GM18520 (cell line): ENCODE results near the gene MISP.
"Not testable (repeated sequence)": the region's sequence is repeated elsewhere in the genome, so short reads cannot be mapped to it uniquely, and the experiment has no call there.

Experiments used
- ATAC-seq: cut with Tn5 transposase; IDR thresholded peaks from one replicate; pipeline ENCODE4 v1.9.1; 2021; ENCODE audit not compliant: unreplicated experiment

MISP gene, protein sequence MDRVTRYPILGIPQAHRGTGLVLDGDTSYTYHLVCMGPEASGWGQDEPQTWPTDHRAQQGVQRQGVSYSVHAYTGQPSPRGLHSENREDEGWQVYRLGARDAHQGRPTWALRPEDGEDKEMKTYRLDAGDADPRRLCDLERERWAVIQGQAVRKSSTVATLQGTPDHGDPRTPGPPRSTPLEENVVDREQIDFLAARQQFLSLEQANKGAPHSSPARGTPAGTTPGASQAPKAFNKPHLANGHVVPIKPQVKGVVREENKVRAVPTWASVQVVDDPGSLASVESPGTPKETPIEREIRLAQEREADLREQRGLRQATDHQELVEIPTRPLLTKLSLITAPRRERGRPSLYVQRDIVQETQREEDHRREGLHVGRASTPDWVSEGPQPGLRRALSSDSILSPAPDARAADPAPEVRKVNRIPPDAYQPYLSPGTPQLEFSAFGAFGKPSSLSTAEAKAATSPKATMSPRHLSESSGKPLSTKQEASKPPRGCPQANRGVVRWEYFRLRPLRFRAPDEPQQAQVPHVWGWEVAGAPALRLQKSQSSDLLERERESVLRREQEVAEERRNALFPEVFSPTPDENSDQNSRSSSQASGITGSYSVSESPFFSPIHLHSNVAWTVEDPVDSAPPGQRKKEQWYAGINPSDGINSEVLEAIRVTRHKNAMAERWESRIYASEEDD

DNA sequence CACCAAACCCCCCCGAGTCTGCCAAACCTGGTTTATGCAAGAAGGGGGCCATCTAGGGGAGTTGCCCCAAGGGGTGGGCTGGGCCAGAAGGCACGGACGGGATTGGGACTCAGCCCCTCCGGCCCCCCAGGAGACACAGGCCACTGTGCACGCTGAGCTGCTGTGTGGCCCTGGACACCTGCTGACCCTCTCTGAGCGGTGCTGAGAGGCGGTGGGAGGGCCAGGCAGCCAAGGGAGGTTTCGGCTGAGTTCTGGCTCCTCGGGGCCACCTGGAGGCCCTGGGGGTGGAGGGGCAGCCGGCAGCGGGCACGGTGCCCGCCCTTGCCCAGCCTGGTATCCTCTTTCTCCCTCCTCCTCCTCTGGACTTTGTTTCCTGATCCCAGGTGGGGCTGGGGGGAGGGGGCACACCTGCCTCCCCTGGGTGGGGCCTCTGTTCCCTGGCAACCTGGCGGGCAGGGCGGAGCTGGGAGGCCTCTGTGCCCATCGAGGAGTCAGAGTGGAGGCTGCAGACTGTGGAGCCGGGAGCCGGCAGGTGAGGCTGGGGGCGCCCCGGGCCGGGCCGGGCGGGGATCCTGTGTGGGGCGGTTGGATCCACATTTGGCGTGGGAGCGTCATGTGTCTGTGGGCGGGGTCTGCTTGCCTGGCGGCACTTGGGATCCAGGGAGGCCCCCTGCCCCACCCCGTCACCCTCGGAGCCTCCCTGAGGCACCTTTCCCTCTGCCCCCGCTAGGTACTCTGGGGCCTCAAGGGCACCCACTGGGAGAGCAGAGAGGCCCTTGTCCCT, at the start of gene MISP:
MISP (plus strand) TSS at position 473 of the 784 bp plus-strand sequence. CDS start 5,835 bp downstream, outside the sequence.
- no peak for ATAC-seq

DNA sequence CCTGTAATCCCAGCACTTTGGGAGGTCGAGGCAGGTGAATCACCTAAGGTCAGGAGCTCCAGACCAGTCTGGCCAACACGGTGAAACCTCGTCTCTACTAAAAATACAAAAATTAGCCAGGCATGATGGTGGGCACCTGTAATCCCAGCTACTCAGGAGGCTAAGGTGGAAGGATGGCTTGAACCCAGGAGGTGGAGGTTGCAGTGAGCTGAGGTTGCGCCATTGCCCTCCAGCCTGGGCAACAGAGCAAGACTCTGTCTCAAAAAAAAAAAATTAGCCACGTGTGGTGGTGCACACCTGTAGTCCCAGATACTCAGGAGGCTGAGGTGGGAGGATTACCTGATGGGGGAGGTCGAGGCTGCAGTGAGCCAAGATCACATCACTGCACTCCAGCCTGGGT, 48.1 kb upstream of the MISP start:
- ATAC-seq, result not testable (repeated sequence)

DNA sequence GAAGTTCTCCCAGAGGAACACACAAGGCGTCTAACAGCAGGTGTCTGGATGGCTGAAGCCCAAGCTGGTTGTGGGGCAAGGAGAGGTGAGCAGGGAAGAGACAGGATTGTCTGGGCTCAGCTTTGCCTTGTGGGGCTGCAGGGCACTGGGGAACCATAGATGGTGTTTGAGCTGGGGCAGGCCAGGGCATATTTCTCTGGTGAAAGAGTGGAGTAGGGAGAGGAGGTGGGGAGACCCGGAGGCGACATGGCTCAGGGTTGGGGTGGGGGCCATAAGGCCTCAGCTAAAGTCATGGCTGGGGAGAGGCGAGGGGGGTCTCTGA, 47.6 kb upstream of the MISP start:
- ATAC-seq, result no peak

DNA sequence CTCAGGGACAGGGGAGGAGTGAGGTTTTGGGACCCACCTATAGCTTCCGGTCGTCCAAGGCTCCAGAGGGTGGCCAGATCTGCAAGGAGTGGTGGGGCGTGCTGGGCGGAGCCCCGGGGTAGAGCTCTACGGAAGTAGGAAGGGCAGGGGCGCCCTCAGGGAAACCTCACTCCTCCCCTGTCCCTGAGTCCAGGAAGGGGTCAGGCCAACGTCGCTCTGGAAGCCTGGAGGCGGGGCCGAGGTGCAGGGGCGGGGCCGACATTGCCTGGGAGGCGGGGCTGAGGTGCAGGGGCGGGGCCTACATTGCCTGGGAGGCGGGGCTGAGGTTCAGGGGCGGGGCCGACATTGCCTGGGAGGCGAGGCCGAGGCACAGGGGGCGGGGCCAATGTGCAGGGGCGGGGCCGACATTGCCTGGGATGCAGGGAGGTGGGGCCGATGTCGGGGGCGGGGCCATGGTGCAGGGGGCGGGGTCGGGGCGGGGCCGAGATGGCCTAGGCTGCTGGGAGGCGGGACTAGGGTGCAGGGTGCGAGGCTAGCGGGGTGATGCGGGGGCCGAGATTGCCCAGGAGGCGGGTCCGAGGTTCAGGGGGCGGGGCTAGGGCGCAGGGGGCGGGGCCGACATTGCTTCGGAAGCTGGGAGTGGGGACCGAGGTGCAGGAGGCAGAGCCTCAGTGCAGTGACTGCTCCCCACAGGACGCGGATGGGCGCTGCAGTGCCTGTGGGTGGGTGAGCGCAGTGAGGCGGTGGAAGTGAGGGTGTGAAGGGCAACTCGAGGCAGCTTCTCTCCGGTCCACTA, 47.1 kb upstream of the MISP start:
- ATAC-seq, result no peak

DNA sequence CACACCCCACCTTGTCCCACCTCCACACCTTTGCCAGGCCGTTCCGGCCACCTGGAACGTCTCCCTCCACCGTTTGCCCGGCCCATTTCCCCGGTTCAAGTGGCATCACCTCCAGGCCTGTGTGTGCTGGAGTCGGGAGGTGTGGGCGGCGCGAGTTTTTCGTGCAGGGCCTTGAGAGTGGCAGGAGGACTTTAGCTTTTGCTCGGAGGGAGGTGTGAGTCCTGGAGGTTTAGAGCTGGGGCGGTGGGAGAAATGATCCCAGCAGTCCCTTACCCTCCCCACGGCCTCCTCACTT, 46.5 kb upstream of the MISP start:
- no peak for ATAC-seq

DNA sequence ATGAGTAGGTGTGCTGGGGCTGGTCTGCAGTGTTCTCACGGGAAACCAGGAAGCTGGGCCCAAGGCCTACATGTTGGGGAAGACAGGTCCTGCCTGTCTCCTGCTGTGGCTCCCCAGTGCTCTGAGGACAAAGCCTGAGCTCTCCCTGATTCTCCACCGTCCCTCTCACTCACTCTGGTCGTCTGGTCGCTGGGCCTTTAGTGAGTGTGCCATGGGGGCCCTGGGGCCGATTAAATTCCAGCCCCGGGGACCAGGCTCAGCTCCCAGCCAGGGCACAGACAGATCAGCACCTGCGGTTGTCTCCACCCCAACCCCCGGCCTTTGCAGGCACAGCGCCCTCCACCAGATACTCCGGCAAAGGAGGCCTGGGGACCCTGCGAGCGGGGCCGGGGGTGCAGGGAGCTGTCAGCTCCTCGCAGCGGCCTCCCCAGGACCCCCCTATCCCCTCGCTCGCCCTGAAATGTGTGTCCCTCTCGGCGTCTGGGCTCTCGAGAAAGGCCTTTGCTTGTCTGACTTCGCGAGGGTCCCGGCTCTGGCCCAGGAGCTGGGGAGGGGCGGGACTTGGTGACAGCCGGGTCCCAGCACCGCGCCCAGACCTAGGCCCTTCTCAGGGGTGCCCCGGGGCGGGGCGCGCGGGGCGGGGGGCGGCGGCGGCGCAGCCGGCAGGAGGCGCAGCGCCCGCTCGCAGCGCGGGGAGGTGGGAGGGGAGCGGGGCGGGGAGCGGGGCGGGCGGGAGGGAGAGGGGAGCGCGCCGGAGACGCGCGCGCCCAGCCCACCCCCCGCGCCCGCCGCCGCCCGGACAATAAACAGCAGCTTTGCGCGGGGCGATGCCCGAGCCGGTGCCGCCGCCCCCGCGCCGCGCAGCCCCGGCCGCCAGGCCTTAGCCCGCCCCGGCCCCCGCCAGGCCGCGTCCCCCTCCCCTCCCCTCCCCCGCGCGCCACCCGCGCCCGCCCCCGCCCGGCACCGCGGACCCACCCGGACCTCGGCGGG, 42.5 kb upstream of the MISP start, which contains the start of gene PALM:
PALM (plus strand) TSS at position 782 of the 990 bp plus-strand sequence. CDS start 212 bp downstream, outside the sequence.
- ATAC-seq, result no peak

DNA sequence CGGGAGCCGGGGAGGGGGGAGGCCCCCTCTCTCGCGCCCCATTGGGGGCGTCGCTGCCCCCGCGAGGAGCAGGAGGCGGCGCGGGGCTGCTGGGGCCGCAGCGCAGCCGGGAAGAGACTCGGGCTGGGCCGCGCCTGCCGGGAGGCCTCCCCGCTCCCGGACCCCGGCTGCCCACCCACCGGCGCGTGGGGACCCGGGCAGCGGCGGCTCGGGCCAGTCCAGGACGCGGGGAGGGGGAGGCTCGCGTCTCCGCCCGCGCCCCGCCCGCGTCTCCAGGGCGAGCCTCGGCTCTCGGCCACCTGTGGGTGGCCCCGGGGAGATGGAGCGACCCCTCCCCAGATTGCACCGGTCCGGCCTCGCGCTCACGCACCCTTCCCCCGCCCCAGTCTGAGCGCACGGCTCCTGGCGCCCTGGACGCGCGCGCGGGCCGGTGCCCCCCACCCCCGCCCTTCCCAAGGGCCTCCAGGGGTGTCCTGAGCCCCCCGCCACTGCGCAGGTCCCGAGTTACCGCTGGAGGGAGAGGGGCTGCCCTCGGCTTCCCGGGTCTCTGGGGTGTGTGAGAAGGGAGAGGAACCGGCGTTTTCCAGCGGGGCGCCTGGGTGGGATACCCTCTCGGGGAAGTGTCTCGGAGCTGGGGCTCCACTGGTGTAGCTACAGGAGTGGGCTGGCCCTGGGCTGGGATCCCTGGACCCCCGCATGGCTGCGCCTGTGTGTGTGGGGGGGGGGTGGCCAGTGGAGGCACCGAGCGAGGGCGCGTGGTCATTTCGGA, 41.5 kb upstream of the MISP start:
- no peak for ATAC-seq

DNA sequence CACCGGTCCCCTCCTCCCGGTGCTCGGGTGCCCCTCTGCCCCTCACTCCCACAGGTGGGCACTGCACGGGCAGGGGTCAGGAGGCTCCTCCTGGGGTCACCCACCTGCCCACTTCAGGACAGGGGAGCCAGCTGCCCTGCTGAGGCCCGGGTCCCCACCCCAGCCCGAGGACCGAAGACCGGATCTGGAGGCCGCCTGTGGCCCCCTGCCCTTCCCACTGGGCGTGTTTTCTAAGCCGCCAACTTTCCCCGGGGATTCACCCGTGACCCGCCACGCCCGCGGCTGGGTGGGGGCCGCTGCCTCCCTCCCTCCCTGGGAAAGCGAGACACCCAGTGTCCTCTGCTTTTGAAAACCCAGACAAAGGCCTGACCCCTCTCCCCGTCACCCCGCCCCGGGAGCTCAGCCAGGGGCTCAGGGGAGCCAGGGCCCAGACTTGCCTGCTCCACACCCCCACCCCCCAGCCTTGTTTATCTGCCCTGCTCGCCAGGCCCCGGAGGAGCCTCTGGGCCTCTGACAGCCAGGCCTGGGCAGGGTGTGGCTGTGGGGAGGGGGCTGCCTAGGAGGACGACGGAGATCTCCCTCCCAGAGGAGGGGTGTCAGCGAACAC, 40.8 kb upstream of the MISP start:
- ATAC-seq, result no peak

DNA sequence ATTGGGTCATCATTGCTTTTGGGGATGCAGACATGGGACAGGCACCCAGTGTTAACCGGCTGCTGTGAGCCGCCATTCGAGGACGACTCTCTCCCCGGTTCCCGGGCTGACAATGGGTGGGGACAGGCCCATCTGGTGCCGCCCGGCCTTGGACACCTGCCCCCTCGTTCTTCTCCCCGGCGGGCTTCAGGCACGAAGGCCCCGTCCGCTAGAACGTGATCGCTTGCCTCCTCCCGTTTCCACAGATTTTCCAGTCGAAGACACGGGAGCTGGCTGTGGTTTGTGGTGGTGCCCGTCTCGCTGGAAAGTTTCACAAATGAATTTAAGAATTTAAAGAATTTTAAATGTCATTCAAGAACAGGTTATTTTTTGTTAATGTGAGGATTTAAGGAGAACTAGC, 40.1 kb upstream of the MISP start:
- no peak for ATAC-seq

DNA sequence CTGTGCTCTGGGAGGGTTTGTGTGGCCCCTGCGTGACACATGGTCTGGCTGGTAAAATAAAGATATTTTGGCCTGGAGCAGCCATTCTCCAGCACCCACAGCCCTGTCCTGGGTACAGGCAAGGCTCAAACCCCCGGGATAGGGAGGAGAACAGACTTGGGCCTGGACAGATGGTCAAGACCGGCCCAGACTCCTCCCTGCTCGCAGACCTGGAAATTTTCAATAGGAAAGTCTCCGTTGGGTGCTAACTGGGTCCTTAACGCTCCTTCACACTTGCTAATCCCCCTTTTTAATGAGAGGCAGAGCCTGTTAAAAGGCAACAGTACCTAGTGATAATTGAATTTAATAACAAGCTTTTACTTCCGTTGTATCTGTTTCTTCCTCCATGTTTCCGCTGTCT, 39.7 kb upstream of the MISP start:
- ATAC-seq, result no peak

DNA sequence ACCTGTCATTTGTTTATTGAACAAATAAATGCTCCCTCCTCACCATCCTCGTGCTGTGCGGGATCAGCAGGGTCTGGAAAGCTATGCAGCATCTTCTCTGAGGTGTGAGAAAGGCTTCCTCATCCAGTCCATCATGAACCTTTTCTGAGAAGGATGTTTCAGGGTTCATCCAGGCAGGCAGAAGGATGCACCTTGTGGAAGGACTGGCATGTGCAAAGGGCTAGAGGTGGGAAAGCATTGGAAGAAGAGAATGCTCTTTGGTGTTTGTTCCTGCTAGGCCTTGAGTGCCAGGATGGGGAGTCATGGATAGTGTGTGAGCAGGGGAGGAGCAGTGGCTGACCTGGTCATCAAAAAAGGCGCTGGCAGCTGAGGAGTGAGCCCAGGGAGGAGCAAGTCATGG, 35.6 kb upstream of the MISP start:
- ATAC-seq, result no peak

DNA sequence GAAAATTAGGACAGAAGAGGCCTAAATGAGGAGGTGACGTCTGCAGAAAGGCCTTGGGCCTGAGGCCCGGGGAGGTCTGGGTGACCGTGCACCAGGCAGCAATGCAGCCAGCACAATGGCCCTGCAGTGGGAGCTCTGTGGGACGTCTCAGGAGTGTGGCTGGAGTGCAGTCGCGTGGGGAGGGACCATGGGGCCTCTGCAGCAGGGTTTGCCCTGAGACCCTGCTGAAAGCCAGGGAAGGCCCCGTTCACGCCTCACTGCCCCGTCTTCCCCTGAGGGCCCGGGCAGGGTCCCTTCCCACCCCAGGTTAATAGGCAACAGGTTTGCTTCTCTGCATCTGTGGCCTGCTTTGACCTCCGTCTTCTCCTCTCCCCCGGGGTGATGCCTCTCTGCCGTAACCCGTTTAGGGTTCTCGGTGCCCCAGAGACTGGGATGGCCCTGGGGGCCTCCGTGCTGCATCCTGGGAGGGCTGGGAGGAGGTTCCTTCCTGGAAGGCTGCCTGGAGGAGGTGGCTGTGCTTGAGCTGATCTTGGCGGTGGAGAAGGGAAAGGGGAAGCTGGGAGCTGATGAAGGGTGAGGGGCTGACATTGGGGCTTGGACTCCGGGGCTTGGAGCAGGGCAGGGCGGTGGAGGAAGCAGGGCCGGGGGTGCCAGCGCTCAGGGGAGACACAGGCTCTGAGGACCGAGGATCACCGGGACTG, 32.5 kb upstream of the MISP start:
- no peak for ATAC-seq

DNA sequence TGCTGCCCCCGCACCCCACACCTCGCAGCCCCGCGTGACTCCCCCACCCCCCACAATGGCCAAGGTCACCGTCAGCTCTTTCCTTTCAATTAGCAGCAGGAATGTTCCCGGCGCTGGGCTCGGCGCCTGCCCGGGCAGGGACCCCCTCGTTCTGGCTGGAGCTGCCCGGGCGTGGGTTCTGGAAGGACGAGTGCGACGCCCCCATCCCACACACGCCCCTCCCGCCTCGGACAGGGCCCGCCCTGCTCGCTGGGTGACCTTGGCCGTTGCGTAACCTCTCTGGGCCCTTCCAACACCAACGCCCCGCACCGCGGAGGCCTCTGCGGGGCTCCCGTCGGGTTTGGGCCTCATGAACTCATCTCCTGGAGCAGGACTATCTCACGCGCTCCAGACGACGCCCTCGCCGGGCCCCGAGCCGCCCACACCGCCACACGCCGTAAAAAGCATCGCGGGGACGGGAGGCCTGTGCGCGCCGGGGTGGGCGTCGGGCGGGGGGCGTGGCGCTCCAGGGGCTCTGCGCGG, 31.9 kb upstream of the MISP start:
- no peak for ATAC-seq

DNA sequence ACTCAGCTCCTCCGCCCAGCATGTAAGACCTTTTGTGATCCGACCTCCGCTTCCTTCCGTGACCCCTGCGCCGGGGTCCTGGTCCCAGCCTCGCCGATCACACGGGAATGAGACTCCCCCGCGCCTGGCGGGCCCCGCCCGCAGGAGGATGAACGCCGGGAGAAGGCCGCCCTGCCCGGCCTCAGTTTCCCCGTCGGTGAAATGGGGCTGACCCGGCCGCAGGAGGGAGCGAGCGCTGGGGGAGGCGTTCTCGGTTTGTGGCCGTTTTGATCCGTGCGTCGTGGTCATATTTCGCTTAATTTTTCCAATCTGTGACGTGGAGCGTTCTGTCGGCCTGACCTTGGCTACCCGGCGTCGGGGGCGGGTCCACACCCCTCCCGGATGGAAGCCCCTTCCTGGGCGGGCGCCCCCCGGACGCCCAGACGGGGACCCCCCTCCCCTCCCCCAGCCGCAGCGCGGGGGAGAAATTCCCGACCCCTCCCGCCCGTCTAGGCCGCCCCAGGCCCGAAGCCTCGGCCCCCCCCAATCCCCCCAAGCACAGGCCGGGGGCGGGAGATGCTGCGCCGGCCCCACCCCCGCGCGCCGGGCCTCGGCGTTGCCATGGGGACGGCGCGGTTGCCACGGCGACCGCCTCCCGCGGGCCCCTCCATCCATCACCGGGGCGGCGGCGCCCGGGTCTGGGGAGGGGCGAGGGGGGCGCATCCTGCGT, 31.1 kb upstream of the MISP start:
- ATAC-seq, result no peak

DNA sequence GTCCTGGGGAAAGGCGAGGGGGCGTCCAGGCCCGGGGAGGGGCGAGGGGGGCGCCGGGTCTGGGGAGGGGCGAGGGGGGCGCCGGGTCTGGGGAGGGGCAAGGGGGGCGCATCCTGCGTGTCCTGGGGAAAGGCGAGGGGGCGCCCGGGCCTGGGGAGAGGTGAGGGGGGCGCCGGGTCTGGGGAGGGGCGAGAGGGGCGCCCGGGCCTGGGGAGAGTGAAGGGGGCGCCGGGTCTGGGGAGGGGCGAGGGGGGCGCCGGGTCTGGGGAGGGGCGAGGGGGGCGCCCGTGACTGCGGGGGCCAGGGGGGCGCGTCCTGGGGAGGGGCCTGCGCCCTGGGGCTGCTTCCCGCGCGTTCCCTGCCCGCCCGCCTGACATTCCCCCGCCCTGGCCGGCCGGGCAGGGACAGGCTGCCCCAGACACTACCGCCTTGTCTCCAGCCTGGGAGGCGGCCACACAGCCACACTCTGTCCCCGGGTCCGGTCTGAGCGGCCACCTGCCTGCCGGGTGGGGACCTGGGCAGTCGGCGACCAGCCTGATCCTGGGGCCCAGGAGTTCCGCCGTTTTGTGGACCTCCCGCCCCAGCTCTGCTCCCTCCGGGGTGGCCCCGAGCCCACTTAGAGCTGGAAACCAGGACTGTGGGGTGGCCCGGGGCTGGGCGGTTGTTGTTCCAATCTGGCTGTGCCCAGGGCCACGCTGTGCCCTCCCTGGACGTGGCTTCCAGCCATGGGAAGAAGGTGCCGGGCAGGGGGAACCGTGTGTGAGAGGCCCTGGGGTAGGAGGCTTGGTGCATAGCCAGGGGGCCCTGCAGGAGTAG, 30.4 kb upstream of the MISP start:
- no peak for ATAC-seq

DNA sequence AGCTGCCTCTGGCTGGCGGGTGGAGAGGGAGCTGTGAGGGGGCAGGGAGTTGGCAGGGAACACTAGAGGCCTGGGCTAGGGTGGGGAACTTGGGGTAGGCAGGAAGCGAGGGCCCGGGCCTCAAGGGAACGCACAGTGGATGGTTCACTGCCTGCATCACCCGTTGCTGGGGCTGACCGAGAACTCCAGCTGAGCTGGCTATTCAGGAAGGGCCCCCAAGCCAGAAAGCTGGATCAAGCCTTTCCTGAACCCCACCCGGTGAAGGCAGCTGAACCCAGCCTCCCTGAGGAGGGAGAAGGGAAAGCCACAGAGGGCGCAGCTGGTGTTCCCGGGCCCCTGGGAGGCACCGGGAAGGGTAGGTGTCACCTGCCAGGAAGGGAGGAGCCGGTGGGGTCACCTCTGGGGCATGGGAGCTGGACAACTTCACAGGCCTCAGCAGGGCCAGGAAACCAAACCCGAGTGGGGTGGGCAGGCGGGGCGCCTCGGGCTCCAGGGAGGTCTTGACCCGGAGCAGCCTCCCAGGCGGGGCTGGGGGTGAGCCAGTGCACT, 28.3 kb upstream of the MISP start:
- no peak for ATAC-seq
